ENCODE measurements around the gene PPIA.

GRCh38 chr7:44756904-44757303 is 39.6 kb upstream of the PPIA start:
- TF ChIP-seq GATA2 (IDR thresholded peaks at IDR 0.05; ENCODE audit: low read depth, low read length) (no peak), GATA3 (IDR thresholded peaks at IDR 0.05; ENCODE audit: low read depth, low read length) (no peak)
